Liver (tissue), 9 donors: Measurements from ENCODE around the gene PRICKLE1. TPM values are rescaled to one million over a fixed set of nuclear protein-coding genes. Genes with fewer than 3 reads are reported as not detected.

ENCODE experiments used
- DNase-seq: peaks from one replicate; pipeline ENCODE4 v3.0.0-alpha.2; 2017; ENCODE audit warnings: low spot score
- H3K27ac ChIP-seq, 2 donors: one replicate each; pipeline ENCODE4 v1.7.0; 2013; ENCODE audit warnings: inconsistent platforms in 2 of 2, low read length in 2 of 2, control low read depth in 1 of 2, low read depth in 1 of 2, mild to moderate bottlenecking in 1 of 2
- H3K27me3 ChIP-seq, 4 donors: one replicate each; pipeline versions ENCODE4 v1.6.1 to v1.7.0; 2013; ENCODE audit warnings: low read length in 3 of 4, inconsistent platforms in 1 of 4, mild to moderate bottlenecking in 1 of 4, moderate library complexity in 1 of 4; ENCODE audit not compliant: control insufficient read depth in 4 of 4, insufficient read depth in 4 of 4
- H3K36me3 ChIP-seq, 4 donors: one replicate each; pipeline versions ENCODE4 v1.6.1 to v1.7.0; 2013; ENCODE audit warnings: low read length in 3 of 4, mild to moderate bottlenecking in 3 of 4, low read depth in 1 of 4, moderate library complexity in 1 of 4; ENCODE audit not compliant: control insufficient read depth in 4 of 4, insufficient read depth in 3 of 4
- H3K4me1 ChIP-seq, 4 donors: one replicate each; pipeline versions ENCODE4 v1.6.1 to v1.7.0; 2013; ENCODE audit warnings: low read length in 3 of 4, mild to moderate bottlenecking in 3 of 4, moderate library complexity in 1 of 4; ENCODE audit not compliant: control insufficient read depth in 4 of 4, insufficient read depth in 4 of 4
- H3K4me3 ChIP-seq, 3 donors: one replicate each; pipeline versions ENCODE4 v1.6.1 to v1.7.0; 2013; ENCODE audit warnings: low read length in 3 of 3, control low read depth in 1 of 3, low read depth in 1 of 3, mild to moderate bottlenecking in 1 of 3
- H3K9ac ChIP-seq, 2 donors: one replicate each; pipeline ENCODE4 v1.7.0; 2013; ENCODE audit warnings: low read length in 2 of 2, mild to moderate bottlenecking in 2 of 2, moderate library complexity in 2 of 2, control low read depth in 1 of 2, low read depth in 1 of 2
- H3K9me3 ChIP-seq, 4 donors: one replicate each; pipeline versions ENCODE4 v1.6.1 to v1.7.0; 2013; ENCODE audit warnings: low read length in 3 of 4; ENCODE audit not compliant: control insufficient read depth in 4 of 4
- EGR1 ChIP-seq, 2 donors: IDR thresholded peaks; 2 replicates each; pipeline ENCODE4 v1.6.1; 2016 to 2018; ENCODE audit warnings: antibody characterized with exemption in 2 of 2, low read depth in 2 of 2
- FOXA1 ChIP-seq: IDR thresholded peaks from 2 replicates; pipeline ENCODE4 v1.6.1; 2016; ENCODE audit warnings: antibody characterized with exemption
- FOXA2 ChIP-seq: IDR thresholded peaks from 2 replicates; pipeline ENCODE4 v1.6.1; 2016; ENCODE audit warnings: antibody characterized with exemption
- GABPA ChIP-seq, 2 donors: IDR thresholded peaks in 1 of 2; conservative IDR thresholded peaks in 1 of 2; 2 replicates each; pipeline ENCODE4 v1.6.1; 2016; ENCODE audit warnings: antibody characterized with exemption in 2 of 2, mild to moderate bottlenecking in 1 of 2, moderate library complexity in 1 of 2
- HNF4A ChIP-seq, 2 donors: conservative IDR thresholded peaks; 2 replicates each; pipeline ENCODE4 v1.6.1; 2016; ENCODE audit warnings: antibody characterized with exemption in 2 of 2, mild to moderate bottlenecking in 2 of 2
- HNF4G ChIP-seq: IDR thresholded peaks from 2 replicates; pipeline ENCODE4 v1.6.1; 2016; ENCODE audit warnings: antibody characterized with exemption
- JUND ChIP-seq, 2 donors: IDR thresholded peaks; 2 replicates each; pipeline ENCODE4 v1.6.1; 2016; ENCODE audit warnings: antibody characterized with exemption in 2 of 2
- NR2F2 ChIP-seq: IDR thresholded peaks from 2 replicates; pipeline ENCODE4 v1.6.1; 2016; ENCODE audit warnings: antibody characterized with exemption
- RAD21 ChIP-seq, 2 donors: IDR thresholded peaks; 2 replicates each; pipeline ENCODE4 v1.6.1; 2016; ENCODE audit warnings: antibody characterized with exemption in 2 of 2, mild to moderate bottlenecking in 2 of 2
- RXRA ChIP-seq, 2 donors: IDR thresholded peaks; 2 replicates each; pipeline ENCODE4 v1.6.1; 2017 to 2018; ENCODE audit warnings: antibody characterized with exemption in 2 of 2, mild to moderate bottlenecking in 1 of 2
- SP1 ChIP-seq: IDR thresholded peaks from 2 replicates; pipeline ENCODE4 v1.6.1; 2018; ENCODE audit warnings: antibody characterized with exemption, mild to moderate bottlenecking
- TAF1 ChIP-seq: conservative IDR thresholded peaks from 2 replicates; pipeline ENCODE4 v1.6.1; 2016; ENCODE audit warnings: antibody characterized with exemption, mild to moderate bottlenecking
- YY1 ChIP-seq: IDR thresholded peaks from 2 replicates; pipeline ENCODE4 v1.6.1; 2016; ENCODE audit warnings: antibody characterized with exemption, mild to moderate bottlenecking
- WGBS: extraction: QIAGEN DNeasy Blood & Tissue Kit; methylation state at CpG from one replicate; pipeline ENCODE4 v1.1.7; 2013; 5-methylcytosine and 5-hydroxymethylcytosine counted together
- polyA plus RNA-seq, 2 donors: library from polyadenylated mRNA; stranded (reverse) in 1 of 2; unstranded in 1 of 2; fragments of 200-250 nt in 1 of 2; fragments of >200 nt in 1 of 2; fragmentation: Nextera tagmentation in 1 of 2; extraction: Ambion mirVana in 1 of 2; gene quantifications; one replicate each; pipeline versions ENCODE4 v1.2.1 to v1.2.3, GENCODE V29; 2013 to 2015
- total RNA-seq, 2 donors: library from RNA; depleted of rRNA; stranded (reverse); fragments of >200 nt; gene quantifications; one replicate each; pipeline ENCODE4 v1.2.3, GENCODE V29; 2014
- TF ChIP-seq, protein P1 (sequence below): fragments of 150-350 bp; IDR thresholded peaks from 2 replicates; pipeline ENCODE4 v1.5.1; 2017; ENCODE audit warnings: improper control_type of control experiment, low read depth, low read length; ENCODE audit not compliant: missing input control
- TF ChIP-seq, protein P2 (sequence below): IDR thresholded peaks from 2 replicates; pipeline ENCODE4 v1.6.1; 2016; ENCODE audit warnings: antibody characterized with exemption, mild to moderate bottlenecking
- TF ChIP-seq, protein P3 (sequence below): IDR thresholded peaks from 2 replicates; pipeline ENCODE4 v1.6.1; 2016; ENCODE audit warnings: antibody characterized with exemption
- TF ChIP-seq, protein P4 (sequence below): IDR thresholded peaks from 2 replicates; pipeline ENCODE4 v1.6.1; 2016; ENCODE audit warnings: antibody characterized with exemption
- TF ChIP-seq, protein P5 (sequence below): IDR thresholded peaks from 2 replicates; pipeline ENCODE4 v1.6.1; 2016; ENCODE audit warnings: antibody characterized with exemption
- donor health status: healthy.
- donor health status: healthy.
- donor health status: healthy.
- donor health status: healthy.
- donor health status: healthy.

Gene PRICKLE1
- total and polyA plus RNA-seq, 4 donors = 0.59 to 5.7 (median 2.2) TPM

DNA sequence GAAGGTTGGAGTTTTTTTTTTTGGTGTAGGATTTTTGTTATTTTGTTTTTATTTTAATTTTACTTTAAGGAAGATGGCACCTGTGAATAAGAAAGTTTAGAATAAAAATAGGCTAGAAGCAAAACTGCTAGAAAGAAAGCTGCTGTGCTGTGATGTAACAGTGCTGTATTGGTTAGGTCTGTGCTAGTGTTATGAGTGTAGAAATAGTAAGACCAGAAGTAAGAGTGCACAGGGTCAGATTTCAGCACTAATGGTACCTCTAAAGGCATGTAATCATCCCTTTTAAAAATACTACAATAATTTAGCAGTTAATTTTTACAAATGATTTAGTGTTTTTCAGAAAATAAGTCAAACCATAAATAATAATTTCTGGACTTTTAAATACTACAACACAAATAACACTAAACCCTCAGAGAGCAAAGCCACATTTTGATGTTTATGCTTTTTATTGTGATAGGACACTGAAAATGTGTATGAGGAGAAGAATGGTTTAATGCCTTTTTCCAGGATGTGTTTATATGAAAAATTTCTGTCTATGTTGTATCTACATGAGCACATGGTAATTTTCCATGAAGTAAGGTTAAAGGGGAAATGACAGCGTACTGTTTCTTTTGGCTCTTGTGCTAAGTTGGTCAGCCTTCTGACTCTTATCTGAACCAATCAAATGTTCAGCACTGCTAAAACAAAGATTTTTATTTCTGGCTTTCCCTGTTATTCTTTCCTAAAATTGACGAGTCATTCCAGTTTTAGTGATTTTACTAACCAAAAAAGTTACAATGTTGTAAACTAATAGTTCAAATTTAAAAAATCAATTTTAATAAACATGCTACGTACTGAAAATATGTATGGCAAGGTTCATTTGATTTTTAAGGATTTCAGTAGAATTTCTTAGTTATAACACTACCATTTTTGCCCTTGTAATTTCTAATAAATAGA, 167.4 kb downstream of the PRICKLE1 start:
- no peaks in the 10 kb centered on the region for H3K9me3 ChIP-seq
- peaks cover 0 to 3% (median 0%) of the 10 kb centered on the region in 4 donors for H3K36me3 ChIP-seq
- TF ChIP-seq FOXA2 (no peak), RXRA (IDR thresholded peaks at IDR 0.05) (no peak), JUND (IDR thresholded peaks at IDR 0.05) (no peak), TAF1 (no peak), GABPA (IDR thresholded peaks at IDR 0.05 in 1 of 2, conservative IDR thresholded peaks at IDR 0.05 in 1 of 2) (no peak)
- TF ChIP-seq, protein P1, sequence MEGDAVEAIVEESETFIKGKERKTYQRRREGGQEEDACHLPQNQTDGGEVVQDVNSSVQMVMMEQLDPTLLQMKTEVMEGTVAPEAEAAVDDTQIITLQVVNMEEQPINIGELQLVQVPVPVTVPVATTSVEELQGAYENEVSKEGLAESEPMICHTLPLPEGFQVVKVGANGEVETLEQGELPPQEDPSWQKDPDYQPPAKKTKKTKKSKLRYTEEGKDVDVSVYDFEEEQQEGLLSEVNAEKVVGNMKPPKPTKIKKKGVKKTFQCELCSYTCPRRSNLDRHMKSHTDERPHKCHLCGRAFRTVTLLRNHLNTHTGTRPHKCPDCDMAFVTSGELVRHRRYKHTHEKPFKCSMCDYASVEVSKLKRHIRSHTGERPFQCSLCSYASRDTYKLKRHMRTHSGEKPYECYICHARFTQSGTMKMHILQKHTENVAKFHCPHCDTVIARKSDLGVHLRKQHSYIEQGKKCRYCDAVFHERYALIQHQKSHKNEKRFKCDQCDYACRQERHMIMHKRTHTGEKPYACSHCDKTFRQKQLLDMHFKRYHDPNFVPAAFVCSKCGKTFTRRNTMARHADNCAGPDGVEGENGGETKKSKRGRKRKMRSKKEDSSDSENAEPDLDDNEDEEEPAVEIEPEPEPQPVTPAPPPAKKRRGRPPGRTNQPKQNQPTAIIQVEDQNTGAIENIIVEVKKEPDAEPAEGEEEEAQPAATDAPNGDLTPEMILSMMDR = no peak
- TF ChIP-seq, protein P2, sequence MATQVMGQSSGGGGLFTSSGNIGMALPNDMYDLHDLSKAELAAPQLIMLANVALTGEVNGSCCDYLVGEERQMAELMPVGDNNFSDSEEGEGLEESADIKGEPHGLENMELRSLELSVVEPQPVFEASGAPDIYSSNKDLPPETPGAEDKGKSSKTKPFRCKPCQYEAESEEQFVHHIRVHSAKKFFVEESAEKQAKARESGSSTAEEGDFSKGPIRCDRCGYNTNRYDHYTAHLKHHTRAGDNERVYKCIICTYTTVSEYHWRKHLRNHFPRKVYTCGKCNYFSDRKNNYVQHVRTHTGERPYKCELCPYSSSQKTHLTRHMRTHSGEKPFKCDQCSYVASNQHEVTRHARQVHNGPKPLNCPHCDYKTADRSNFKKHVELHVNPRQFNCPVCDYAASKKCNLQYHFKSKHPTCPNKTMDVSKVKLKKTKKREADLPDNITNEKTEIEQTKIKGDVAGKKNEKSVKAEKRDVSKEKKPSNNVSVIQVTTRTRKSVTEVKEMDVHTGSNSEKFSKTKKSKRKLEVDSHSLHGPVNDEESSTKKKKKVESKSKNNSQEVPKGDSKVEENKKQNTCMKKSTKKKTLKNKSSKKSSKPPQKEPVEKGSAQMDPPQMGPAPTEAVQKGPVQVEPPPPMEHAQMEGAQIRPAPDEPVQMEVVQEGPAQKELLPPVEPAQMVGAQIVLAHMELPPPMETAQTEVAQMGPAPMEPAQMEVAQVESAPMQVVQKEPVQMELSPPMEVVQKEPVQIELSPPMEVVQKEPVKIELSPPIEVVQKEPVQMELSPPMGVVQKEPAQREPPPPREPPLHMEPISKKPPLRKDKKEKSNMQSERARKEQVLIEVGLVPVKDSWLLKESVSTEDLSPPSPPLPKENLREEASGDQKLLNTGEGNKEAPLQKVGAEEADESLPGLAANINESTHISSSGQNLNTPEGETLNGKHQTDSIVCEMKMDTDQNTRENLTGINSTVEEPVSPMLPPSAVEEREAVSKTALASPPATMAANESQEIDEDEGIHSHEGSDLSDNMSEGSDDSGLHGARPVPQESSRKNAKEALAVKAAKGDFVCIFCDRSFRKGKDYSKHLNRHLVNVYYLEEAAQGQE = no peak
- TF ChIP-seq, protein P3, sequence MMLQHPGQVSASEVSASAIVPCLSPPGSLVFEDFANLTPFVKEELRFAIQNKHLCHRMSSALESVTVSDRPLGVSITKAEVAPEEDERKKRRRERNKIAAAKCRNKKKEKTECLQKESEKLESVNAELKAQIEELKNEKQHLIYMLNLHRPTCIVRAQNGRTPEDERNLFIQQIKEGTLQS = no peak
- TF ChIP-seq, protein P4, sequence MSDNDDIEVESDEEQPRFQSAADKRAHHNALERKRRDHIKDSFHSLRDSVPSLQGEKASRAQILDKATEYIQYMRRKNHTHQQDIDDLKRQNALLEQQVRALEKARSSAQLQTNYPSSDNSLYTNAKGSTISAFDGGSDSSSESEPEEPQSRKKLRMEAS = no peak
- no peak for DNase-seq
- H3K27ac ChIP-seq = no peak overlapping the region
- 49% methylated on average over 3 of the region's 3 CpGs for WGBS
- H3K9ac ChIP-seq = no peak overlapping the region
- no peak overlapping the region for H3K4me3 ChIP-seq
- H3K4me1 ChIP-seq = peaks cover 0 to 3% (median 0%) of the 10 kb centered on the region in 4 donors
- H3K27me3 ChIP-seq = no peaks in the 10 kb centered on the region

DNA sequence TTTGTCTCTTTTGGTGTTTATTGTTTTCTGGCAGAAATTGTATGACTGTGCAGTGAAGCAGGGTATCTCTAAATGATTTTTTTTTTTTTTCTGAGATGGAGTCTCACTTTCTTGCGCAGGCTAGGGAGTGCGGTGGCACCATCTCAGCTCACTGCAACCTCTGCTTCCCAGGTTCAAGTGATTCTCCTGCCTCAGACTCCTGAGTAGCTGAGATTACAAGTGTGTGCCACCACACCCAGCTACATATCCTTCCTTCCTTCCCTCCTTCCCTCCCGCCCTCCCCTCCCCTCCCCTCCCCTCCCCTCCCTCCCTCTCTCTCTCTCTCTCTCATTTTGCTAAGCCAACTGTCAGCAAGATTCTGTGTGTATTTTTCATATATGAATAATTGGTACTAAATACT, 169.2 kb downstream of the PRICKLE1 start:
- Histone ChIP-seq H3K27ac (no peak overlapping the region), H3K4me3 (no peak overlapping the region), H3K4me1 (peaks cover 0 to 8% (median under 1%) of the 10 kb centered on the region in 4 donors), H3K36me3 (peaks cover 0 to 3% (median 0%) of the 10 kb centered on the region in 4 donors), H3K9me3 (no peaks in the 10 kb centered on the region), H3K27me3 (no peaks in the 10 kb centered on the region), H3K9ac (no peak overlapping the region)
- no peak for DNase-seq
- WGBS = 89% methylated on average over 3 of the region's 3 CpGs
- TF ChIP-seq YY1 (no peak), HNF4A (conservative IDR thresholded peaks at IDR 0.05) (no peak), JUND (IDR thresholded peaks at IDR 0.05) (no peak), EGR1 (IDR thresholded peaks at IDR 0.05; ENCODE audit: low read depth in 2 of 2) (no peak), NR2F2 (no peak), RAD21 (IDR thresholded peaks at IDR 0.05) (no peak), TAF1 (no peak), FOXA1 (no peak), SP1 (no peak), HNF4G (no peak), RXRA (IDR thresholded peaks at IDR 0.05) (no peak), GABPA (IDR thresholded peaks at IDR 0.05 in 1 of 2, conservative IDR thresholded peaks at IDR 0.05 in 1 of 2) (no peak)
- TF ChIP-seq, protein P3 = no peak
- TF ChIP-seq, protein P5, sequence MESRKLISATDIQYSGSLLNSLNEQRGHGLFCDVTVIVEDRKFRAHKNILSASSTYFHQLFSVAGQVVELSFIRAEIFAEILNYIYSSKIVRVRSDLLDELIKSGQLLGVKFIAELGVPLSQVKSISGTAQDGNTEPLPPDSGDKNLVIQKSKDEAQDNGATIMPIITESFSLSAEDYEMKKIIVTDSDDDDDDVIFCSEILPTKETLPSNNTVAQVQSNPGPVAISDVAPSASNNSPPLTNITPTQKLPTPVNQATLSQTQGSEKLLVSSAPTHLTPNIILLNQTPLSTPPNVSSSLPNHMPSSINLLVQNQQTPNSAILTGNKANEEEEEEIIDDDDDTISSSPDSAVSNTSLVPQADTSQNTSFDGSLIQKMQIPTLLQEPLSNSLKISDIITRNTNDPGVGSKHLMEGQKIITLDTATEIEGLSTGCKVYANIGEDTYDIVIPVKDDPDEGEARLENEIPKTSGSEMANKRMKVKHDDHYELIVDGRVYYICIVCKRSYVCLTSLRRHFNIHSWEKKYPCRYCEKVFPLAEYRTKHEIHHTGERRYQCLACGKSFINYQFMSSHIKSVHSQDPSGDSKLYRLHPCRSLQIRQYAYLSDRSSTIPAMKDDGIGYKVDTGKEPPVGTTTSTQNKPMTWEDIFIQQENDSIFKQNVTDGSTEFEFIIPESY = no peak
- TF ChIP-seq, protein P4 = no peak
- TF ChIP-seq, protein P2 = no peak
